K562 (cell line): ENCODE measurements around the gene ZSCAN2. TPM values are rescaled to one million over a fixed set of nuclear protein-coding genes. Genes with fewer than 3 reads are reported as not detected.

Source experiments
- ATAC-seq: fragments of 200-7000 bp; cut with Tn5 transposase; 3 replicates; pipeline ENCODE4 v1.9.1; 2020; ENCODE audit warnings: moderate library complexity
- BruUV-seq: library from RNA; stranded (reverse); fragments of 400-500 nt; replicated peaks from 2 replicates; lab custom pipeline; 2021; lab: Mats Ljungman, UMichigan
- CTCF ChIA-PET: fragments of 300-600 bp; formaldehyde crosslinking; extraction: SDS; loops from one replicate; lab custom pipeline; 2021; ENCODE audit warnings: low intra/inter-chr PET ratio; lab: Yijun Ruan, JAX
- POLR2A ChIA-PET: fragments of 300-600, 350-650 bp; sonication (Branson Sonifier 250); formaldehyde crosslinking; extraction: SDS; loops from one replicate; lab custom pipeline; 2021; ENCODE audit warnings: antibody characterized with exemption, inconsistent platforms; lab: Yijun Ruan, JAX
- DNase-seq, 4 experiments: peaks; one replicate each; pipeline versions ENCODE4 v3.0.0 to v3.0.0-alpha.2; 2011 to 2018; ENCODE audit warnings: low spot score in 3 of 4, mixed read lengths in 3 of 4; ENCODE audit errors: extremely low read depth in 1 of 4
- FAIRE-seq: peaks from 2 replicates; lab custom pipeline; 2011; peaks lifted over from hg19 to GRCh38; lab: Jason Lieb, UNC
- H2AFZ ChIP-seq: 2 replicates; pipeline ENCODE4 v1.6.0; 2011; ENCODE audit warnings: low read depth, low read length, control low read depth, inconsistent platforms
- H3K27ac ChIP-seq: fragments of 200-600 bp; 3 replicates; pipeline ENCODE4 v1.8.0; 2011; ENCODE audit warnings: low read depth, mild to moderate bottlenecking, control low read depth, inconsistent platforms, low read length, moderate library complexity, mixed read lengths; ENCODE audit errors: extremely low read depth
- H3K27me3 ChIP-seq, 2 experiments: fragments of 300-600 bp in 1 of 2; 2 replicates in 1 of 2; 3 replicates in 1 of 2; pipeline versions ENCODE4 v1.6.0 to v1.8.0; 2011; ENCODE audit warnings: inconsistent platforms in 2 of 2, low read length in 2 of 2, mild to moderate bottlenecking in 1 of 2, mixed read lengths in 1 of 2, moderate library complexity in 1 of 2; ENCODE audit not compliant: control insufficient read depth in 2 of 2, insufficient read depth in 2 of 2
- H3K36me3 ChIP-seq: fragments of 300-600 bp; 3 replicates; pipeline ENCODE4 v1.8.0; 2011; ENCODE audit warnings: mild to moderate bottlenecking, low read length, inconsistent platforms; ENCODE audit not compliant: control insufficient read depth, insufficient read depth
- H3K4me1 ChIP-seq, 2 experiments: fragments of 200-600 bp in 1 of 2; replicated peaks in 1 of 2; 2 replicates in 1 of 2; 3 replicates in 1 of 2; pipeline versions ENCODE4 v1.5.1 to v1.8.0; 2011; ENCODE audit warnings: inconsistent platforms in 2 of 2, low read length in 2 of 2, mild to moderate bottlenecking in 1 of 2, mixed read lengths in 1 of 2, moderate library complexity in 1 of 2; ENCODE audit not compliant: control insufficient read depth in 2 of 2, insufficient read depth in 2 of 2
- H3K4me2 ChIP-seq: 2 replicates; pipeline ENCODE4 v1.6.1; 2011; ENCODE audit warnings: low read length, control low read depth, inconsistent platforms, mixed read lengths; ENCODE audit not compliant: insufficient read depth
- H3K4me3 ChIP-seq: fragments of 200-600 bp; sonication (generic), shearing (Covaris generic); 2 replicates; pipeline ENCODE4 v1.5.1; 2016; ENCODE audit warnings: control low read depth, inconsistent platforms
- H3K79me2 ChIP-seq: fragments of 200-600 bp; 3 replicates; pipeline ENCODE4 v1.8.0; 2011; ENCODE audit warnings: low read length, inconsistent platforms; ENCODE audit not compliant: control insufficient read depth, insufficient read depth
- H3K9ac ChIP-seq, 2 experiments: 2 replicates each; pipeline versions ENCODE4 v1.6.0 to v1.6.1; 2011; ENCODE audit warnings: low read depth in 2 of 2, low read length in 2 of 2, control low read depth in 1 of 2, inconsistent platforms in 1 of 2, mild to moderate bottlenecking in 1 of 2, mixed read lengths in 1 of 2; ENCODE audit not compliant: insufficient read depth in 1 of 2
- H3K9me1 ChIP-seq: one replicate; pipeline ENCODE4 v1.6.0; 2011; ENCODE audit warnings: inconsistent platforms, mild to moderate bottlenecking, low read length, moderate library complexity; ENCODE audit not compliant: control insufficient read depth, insufficient read depth
- H3K9me3 ChIP-seq: replicated peaks from 2 replicates; pipeline ENCODE4 v1.5.1; 2011; ENCODE audit warnings: low read depth, low read length, inconsistent platforms; ENCODE audit not compliant: control insufficient read depth, insufficient read depth
- H4K20me1 ChIP-seq: replicated peaks from 2 replicates; pipeline ENCODE4 v1.6.1; 2011; ENCODE audit warnings: low read length, inconsistent platforms, mixed read lengths; ENCODE audit not compliant: control insufficient read depth, insufficient read depth
- GABPB2 ChIP-seq: fragments of 250-450 bp; sonication (Bioruptor Pico); conservative IDR thresholded peaks from 2 replicates; pipeline ENCODE4 v1.5.1; 2021; ENCODE audit warnings: mild to moderate bottlenecking
- HES1 ChIP-seq: fragments of 450-650 bp; IDR thresholded peaks from 2 replicates; pipeline ENCODE4 v1.6.1; 2016; ENCODE audit warnings: low read depth, mild to moderate bottlenecking, moderate library complexity
- POLR2G ChIP-seq: fragments of 200-400 bp; formaldehyde crosslinking; IDR thresholded peaks from 2 replicates; pipeline ENCODE4 v1.6.1; 2017; ENCODE audit warnings: low read depth, mild to moderate bottlenecking, antibody characterized with exemption, low read length, moderate library complexity
- RBFOX2 ChIP-seq: fragments of 200-400 bp; formaldehyde crosslinking; IDR thresholded peaks from 2 replicates; pipeline ENCODE4 v1.6.1; 2017; ENCODE audit warnings: low read depth, mild to moderate bottlenecking, low read length, moderate library complexity
- RBM22 ChIP-seq: fragments of 200-400 bp; formaldehyde crosslinking; IDR thresholded peaks from 2 replicates; pipeline ENCODE4 v1.6.1; 2018; ENCODE audit warnings: low read length, low read depth; ENCODE audit not compliant: poor library complexity, severe bottlenecking
- THRAP3 ChIP-seq: fragments of 450-650 bp; IDR thresholded peaks from 2 replicates; pipeline ENCODE4 v1.6.1; 2016; ENCODE audit warnings: mild to moderate bottlenecking, inconsistent platforms, borderline replicate concordance
- ZNF696 ChIP-seq: fragments of 250-450 bp; sonication (Bioruptor Pico); conservative IDR thresholded peaks from 2 replicates; pipeline ENCODE4 v1.4.0; 2020; ENCODE audit warnings: mild to moderate bottlenecking, moderate library complexity
- WGBS: fragments of 100-300 bp; shearing (Covaris generic); methylation state at CpG from one replicate; pipeline ENCODE4 v1.1.6; 2016; ENCODE audit warnings: low coverage, mixed read lengths; ENCODE audit not compliant: insufficient coverage; ENCODE audit errors: missing lambda C conversion rate; 5-methylcytosine and 5-hydroxymethylcytosine counted together
- in situ Hi-C: fragments of 300-500 bp; cut with MboI; formaldehyde crosslinking; loops from 4 replicates; pipeline ENCODE4 v1.15.0; 2018; ENCODE audit warnings: inconsistent platforms, mixed read lengths
- intact Hi-C: fragments of 100-400 bp; cut with micrococcal nuclease; formaldehyde crosslinking; loops from 2 replicates; pipeline ENCODE4 v1.14.2; 2022
- polyA plus RNA-seq, 8 experiments: library from polyadenylated mRNA; depleted of rRNA in 4 of 8; stranded (reverse) in 5 of 8; unstranded in 3 of 8; fragments of >200 nt; fragmentation: Nextera tagmentation in 2 of 8; fragmentation: Illumina TruSeq in 1 of 8; extraction: Ambion mirVana in 2 of 8; extraction: Trizol in 1 of 8; gene quantifications; 2 replicates each; pipeline versions ENCODE4 v1.2.1 to v1.2.3, GENCODE V29; 2011 to 2014; ENCODE audit warnings: inconsistent platforms in 1 of 8, missing spikeins in 1 of 8
- total RNA-seq, 7 experiments: library from RNA; depleted of rRNA in 6 of 7; stranded (reverse); fragments of >200 nt in 6 of 7; fragmentation: Illumina TruSeq in 2 of 7; extraction: Trizol in 2 of 7; gene quantifications; 2 replicates each; pipeline versions ENCODE4 v1.2.1 to v1.2.3, GENCODE V29; 2011 to 2021; ENCODE audit warnings: low replicate concordance in 1 of 7
- TF ChIP-seq, protein P1 (sequence below): sonication (generic); formaldehyde crosslinking; IDR thresholded peaks from 2 replicates; pipeline ENCODE4 v1.8.1; 2023; ENCODE audit warnings: missing genetic modification reagents, mild to moderate bottlenecking, borderline replicate concordance

Gene ZSCAN2
- total and polyA plus RNA-seq, 9 of the 15 experiments (the other 6 are each of a cell fraction or from before 2014, with no cell fraction given), result 1.7 to 14.2 (median 6.6) TPM

- TF ChIP-seq RBFOX2 (peak; percentile 49; the same call in 1 of the 2 replicates), POLR2G (peak; percentile 70; the same call in 1 of the 2 replicates), RBM22 (peak; percentile 56), HES1 (no peak)
- H3K9me1 ChIP-seq, result peaks cover 9% of the 10 kb centered on the region
- BruUV-seq, result no TSS peak
- no peak overlapping the region for H3K4me2 ChIP-seq
- intact Hi-C loops, result no loop called here
- FAIRE-seq (no peak), DNase-seq (no peak), ATAC-seq (no peak)
- no peak overlapping the region for H3K4me3 ChIP-seq
- POLR2A ChIA-PET, result no interaction called here
- peaks cover 5 to 16% of the 10 kb centered on the region in 2 experiments; a peak in 3 of 5 replicates for H3K4me1 ChIP-seq
- CTCF ChIA-PET, result no interaction called here
- 96% methylated on average over 10 of the region's 10 CpGs for WGBS
- no peak overlapping the region for H2AFZ ChIP-seq
- H3K79me2 ChIP-seq, result no peaks in the 10 kb centered on the region
- H3K27me3 ChIP-seq, result no peaks in the 10 kb centered on the region
- H4K20me1 ChIP-seq, result no peaks in the 10 kb centered on the region; the same call in 1 of the 2 replicates
- peaks cover 87% of the 10 kb centered on the region for H3K36me3 ChIP-seq
- no peak overlapping the region for H3K27ac ChIP-seq
- peak overlapping the region in 1 of 2 experiments; percentile 43; a peak in 1 of 4 replicates for H3K9ac ChIP-seq
- in situ Hi-C loops, result no loop called here
- no peaks in the 10 kb centered on the region for H3K9me3 ChIP-seq
Observed at GRCh38 chr15:84645496-84645895, 44.7 kb downstream of the ZSCAN2 start.

DNA sequence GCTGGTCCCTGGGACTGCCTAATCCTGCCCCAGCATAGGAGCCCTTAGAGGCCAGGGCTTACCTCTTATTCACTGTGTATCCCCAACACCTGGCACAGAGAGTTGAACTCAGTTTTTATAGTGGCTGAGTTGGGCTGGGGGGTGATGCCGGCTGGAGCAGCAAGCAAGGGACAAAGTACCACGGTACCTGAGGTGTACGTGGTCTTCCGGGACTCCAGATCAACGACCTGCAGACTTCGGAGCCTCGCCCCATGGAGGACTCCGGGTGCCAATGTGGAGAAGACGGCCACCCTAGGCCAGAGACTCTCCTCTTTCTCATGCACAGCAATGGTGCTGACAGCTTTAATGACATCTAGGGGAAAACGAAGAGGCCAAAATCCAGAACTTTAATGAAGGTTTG, 45.2 kb downstream of the ZSCAN2 start:
- H3K27ac ChIP-seq, result no peak overlapping the region
- peak overlapping the region in 1 of 2 experiments; percentile 29; a peak in 1 of 4 replicates for H3K9ac ChIP-seq
- in situ Hi-C loops, result no loop called here
- H3K9me3 ChIP-seq, result no peaks in the 10 kb centered on the region
- no peaks in the 10 kb centered on the region for H3K27me3 ChIP-seq
- no peaks in the 10 kb centered on the region for H3K79me2 ChIP-seq
- CTCF ChIA-PET, result no interaction called here
- WGBS, result 94% methylated on average over 9 of the region's 10 CpGs
- H2AFZ ChIP-seq, result no peak overlapping the region
- intact Hi-C loops, result no loop called here
- TF ChIP-seq, protein P1, sequence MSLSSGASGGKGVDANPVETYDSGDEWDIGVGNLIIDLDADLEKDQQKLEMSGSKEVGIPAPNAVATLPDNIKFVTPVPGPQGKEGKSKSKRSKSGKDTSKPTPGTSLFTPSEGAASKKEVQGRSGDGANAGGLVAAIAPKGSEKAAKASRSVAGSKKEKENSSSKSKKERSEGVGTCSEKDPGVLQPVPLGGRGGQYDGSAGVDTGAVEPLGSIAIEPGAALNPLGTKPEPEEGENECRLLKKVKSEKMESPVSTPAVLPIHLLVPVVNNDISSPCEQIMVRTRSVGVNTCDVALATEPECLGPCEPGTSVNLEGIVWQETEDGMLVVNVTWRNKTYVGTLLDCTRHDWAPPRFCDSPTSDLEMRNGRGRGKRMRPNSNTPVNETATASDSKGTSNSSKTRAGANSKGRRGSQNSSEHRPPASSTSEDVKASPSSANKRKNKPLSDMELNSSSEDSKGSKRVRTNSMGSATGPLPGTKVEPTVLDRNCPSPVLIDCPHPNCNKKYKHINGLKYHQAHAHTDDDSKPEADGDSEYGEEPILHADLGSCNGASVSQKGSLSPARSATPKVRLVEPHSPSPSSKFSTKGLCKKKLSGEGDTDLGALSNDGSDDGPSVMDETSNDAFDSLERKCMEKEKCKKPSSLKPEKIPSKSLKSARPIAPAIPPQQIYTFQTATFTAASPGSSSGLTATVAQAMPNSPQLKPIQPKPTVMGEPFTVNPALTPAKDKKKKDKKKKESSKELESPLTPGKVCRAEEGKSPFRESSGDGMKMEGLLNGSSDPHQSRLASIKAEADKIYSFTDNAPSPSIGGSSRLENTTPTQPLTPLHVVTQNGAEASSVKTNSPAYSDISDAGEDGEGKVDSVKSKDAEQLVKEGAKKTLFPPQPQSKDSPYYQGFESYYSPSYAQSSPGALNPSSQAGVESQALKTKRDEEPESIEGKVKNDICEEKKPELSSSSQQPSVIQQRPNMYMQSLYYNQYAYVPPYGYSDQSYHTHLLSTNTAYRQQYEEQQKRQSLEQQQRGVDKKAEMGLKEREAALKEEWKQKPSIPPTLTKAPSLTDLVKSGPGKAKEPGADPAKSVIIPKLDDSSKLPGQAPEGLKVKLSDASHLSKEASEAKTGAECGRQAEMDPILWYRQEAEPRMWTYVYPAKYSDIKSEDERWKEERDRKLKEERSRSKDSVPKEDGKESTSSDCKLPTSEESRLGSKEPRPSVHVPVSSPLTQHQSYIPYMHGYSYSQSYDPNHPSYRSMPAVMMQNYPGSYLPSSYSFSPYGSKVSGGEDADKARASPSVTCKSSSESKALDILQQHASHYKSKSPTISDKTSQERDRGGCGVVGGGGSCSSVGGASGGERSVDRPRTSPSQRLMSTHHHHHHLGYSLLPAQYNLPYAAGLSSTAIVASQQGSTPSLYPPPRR (CRISPR knock-in tag), result no peak
- TF ChIP-seq THRAP3 (no peak), ZNF696 (CRISPR knock-in tag) (no peak), GABPB2 (no peak)
- TF ChIP-seq, all 486 proteins: peak for 0
- BruUV-seq, result no TSS peak
- no peaks in the 10 kb centered on the region; the same call in 1 of the 2 replicates for H4K20me1 ChIP-seq
- FAIRE-seq, result no peak
- H3K36me3 ChIP-seq, result peaks cover 85% of the 10 kb centered on the region
- POLR2A ChIA-PET, result no interaction called here
- ATAC-seq, result no peak
- peaks cover 5 to 16% of the 10 kb centered on the region in 2 experiments; a peak in 3 of 5 replicates for H3K4me1 ChIP-seq
- DNase-seq, result no peak
- no peak overlapping the region for H3K4me3 ChIP-seq
- H3K4me2 ChIP-seq, result no peak overlapping the region
- peaks cover 9% of the 10 kb centered on the region for H3K9me1 ChIP-seq
